CD8-positive, alpha-beta memory T cell (primary cell): Measurements from ENCODE around the gene APOL3. TPM values are rescaled to one million over a fixed set of nuclear protein-coding genes. Genes with fewer than 3 reads are reported as not detected.
"Not testable (repeated sequence)": the region's sequence is repeated elsewhere in the genome, so short reads cannot be mapped to it uniquely, and the experiment has no call there.

Experiments
- CTCF ChIA-PET: fragments of 350-600 bp; sonication (Branson Sonifier 250); formaldehyde crosslinking; loops from one replicate; lab custom pipeline; 2021; ENCODE audit warnings: antibody characterized with exemption; lab: Charles Lee
- POLR2A ChIA-PET: fragments of 350-600 bp; sonication (Branson Sonifier 250); formaldehyde crosslinking; loops from one replicate; lab custom pipeline; 2021; ENCODE audit warnings: antibody characterized with exemption; lab: Charles Lee
- DNase-seq, 5 donors: peaks; one replicate each; pipeline versions ENCODE4 v3.0.0 to v3.0.0-alpha.2; 2020 to 2022; ENCODE audit warnings: mixed read lengths in 1 of 5
- H3K27ac ChIP-seq: one replicate; pipeline ENCODE4 v1.7.0; 2013; ENCODE audit warnings: low read depth, mild to moderate bottlenecking, low read length, moderate library complexity
- H3K27me3 ChIP-seq: 2 replicates; pipeline ENCODE4 v1.7.0; 2013; ENCODE audit warnings: low read length, mild to moderate bottlenecking; ENCODE audit not compliant: insufficient read depth, poor library complexity, severe bottlenecking
- H3K36me3 ChIP-seq: 2 replicates; pipeline ENCODE4 v1.7.0; 2013; ENCODE audit warnings: mild to moderate bottlenecking, low read length, moderate library complexity; ENCODE audit not compliant: insufficient read depth
- H3K4me1 ChIP-seq: 2 replicates; pipeline ENCODE4 v1.7.0; 2013; ENCODE audit warnings: mild to moderate bottlenecking, low read length, moderate library complexity; ENCODE audit not compliant: insufficient read depth
- H3K4me3 ChIP-seq: 2 replicates; pipeline ENCODE4 v1.7.0; 2013; ENCODE audit warnings: mild to moderate bottlenecking, low read length
- H3K9me3 ChIP-seq: 2 replicates; pipeline ENCODE4 v1.7.0; 2013; ENCODE audit warnings: mild to moderate bottlenecking, low read length
- H3K27ac Mint-ChIP-seq, 8 donors: one replicate each; pipeline ENCODE4 v1.8.0; 2020 to 2021; ENCODE audit warnings: mixed read lengths in 8 of 8, mild to moderate bottlenecking in 6 of 8, inconsistent platforms in 3 of 8, moderate library complexity in 3 of 8
- H3K27me3 Mint-ChIP-seq, 2 donors: one replicate each; pipeline ENCODE4 v1.8.0; 2020 to 2021; ENCODE audit warnings: mixed read lengths in 2 of 2, mild to moderate bottlenecking in 1 of 2, moderate library complexity in 1 of 2
- H3K36me3 Mint-ChIP-seq, 3 donors: one replicate each; pipeline ENCODE4 v1.8.0; 2020 to 2021; ENCODE audit warnings: mixed read lengths in 3 of 3, inconsistent platforms in 1 of 3, mild to moderate bottlenecking in 1 of 3
- H3K4me1 Mint-ChIP-seq, 3 donors: one replicate each; pipeline ENCODE4 v1.8.0; 2020 to 2021; ENCODE audit warnings: mixed read lengths in 3 of 3, inconsistent platforms in 1 of 3, mild to moderate bottlenecking in 1 of 3
- H3K4me3 Mint-ChIP-seq, 7 donors: one replicate each; pipeline ENCODE4 v1.8.0; 2020 to 2021; ENCODE audit warnings: mixed read lengths in 7 of 7, mild to moderate bottlenecking in 6 of 7, moderate library complexity in 4 of 7, inconsistent platforms in 2 of 7
- H3K9me3 Mint-ChIP-seq, 5 donors: one replicate each; pipeline ENCODE4 v1.8.0; 2020 to 2022; ENCODE audit warnings: mixed read lengths in 5 of 5, mild to moderate bottlenecking in 3 of 5, moderate library complexity in 2 of 5, inconsistent platforms in 1 of 5
- polyA plus RNA-seq: library from polyadenylated mRNA; unstranded; fragments of 300-500 nt; fragmentation: Illumina TruSeq; gene quantifications from one replicate; pipeline ENCODE4 v1.2.3, GENCODE V29; 2021
- total RNA-seq, 2 experiments: library from RNA; stranded (reverse); gene quantifications; one replicate each; pipeline ENCODE4 v1.2.3, GENCODE V29; 2021

Gene APOL3
- total and polyA plus RNA-seq, 3 experiments from 2014 or later = 43.1 to 102 (median 48.3) TPM

- H3K27ac ChIP-seq = no peak overlapping the region
- ChIA-PET POLR2A (no interaction called here), CTCF (no interaction called here)
- H3K36me3 ChIP-seq = no peaks in the 10 kb centered on the region
- no peak for DNase-seq
- no peak overlapping the region for H3K4me3 ChIP-seq
- H3K9me3 ChIP-seq = no peaks in the 10 kb centered on the region
- no peaks in the 10 kb centered on the region for H3K27me3 ChIP-seq
- Mint-ChIP-seq H3K27ac (no peak overlapping the region), H3K4me1 (no peaks in the 10 kb centered on the region), H3K36me3 (no peaks in the 10 kb centered on the region), H3K4me3 (no peak overlapping the region), H3K27me3 (peaks cover 22 to 58% of the 10 kb centered on the region in 2 donors), H3K9me3 (no peaks in the 10 kb centered on the region)
- no peaks in the 10 kb centered on the region for H3K4me1 ChIP-seq
Observed at GRCh38 chr22:36104988-36105387, 55.6 kb downstream of the APOL3 start.

GRCh38 chr22:36104435-36104834 lies 56.1 kb downstream of the APOL3 start:
- Mint-ChIP-seq H3K9me3 (no peaks in the 10 kb centered on the region), H3K4me3 (no peak overlapping the region), H3K4me1 (no peaks in the 10 kb centered on the region), H3K36me3 (no peaks in the 10 kb centered on the region), H3K27me3 (peaks cover 22 to 61% of the 10 kb centered on the region in 2 donors), H3K27ac (peak overlapping the region in 1 of 8 donors; percentile 50)
- ChIA-PET CTCF (no interaction called here), POLR2A (no interaction called here)
- DNase-seq = no peak
- Histone ChIP-seq H3K27ac (no peak overlapping the region), H3K9me3 (no peaks in the 10 kb centered on the region), H3K27me3 (no peaks in the 10 kb centered on the region), H3K4me1 (no peaks in the 10 kb centered on the region), H3K4me3 (no peak overlapping the region), H3K36me3 (no peaks in the 10 kb centered on the region)

- CTCF ChIA-PET = no interaction called here
Observed at GRCh38 chr22:36103891-36104290, 56.7 kb downstream of the APOL3 start.

GRCh38 chr22:36102995-36103394 lies 57.6 kb downstream of the APOL3 start:
- H3K36me3 Mint-ChIP-seq = no peaks in the 10 kb centered on the region
- H3K4me1 ChIP-seq = no peaks in the 10 kb centered on the region
- H3K4me1 Mint-ChIP-seq = no peaks in the 10 kb centered on the region
- no peak overlapping the region for H3K4me3 ChIP-seq
- ChIA-PET POLR2A (no interaction called here), CTCF (no interaction called here)
- peaks cover 22 to 56% of the 10 kb centered on the region in 2 donors for H3K27me3 Mint-ChIP-seq
- no peak overlapping the region for H3K27ac Mint-ChIP-seq
- no peaks in the 10 kb centered on the region for H3K9me3 Mint-ChIP-seq
- no peaks in the 10 kb centered on the region for H3K27me3 ChIP-seq
- H3K4me3 Mint-ChIP-seq = no peak overlapping the region
- H3K9me3 ChIP-seq = no peaks in the 10 kb centered on the region
- DNase-seq = no peak
- no peak overlapping the region for H3K27ac ChIP-seq
- no peaks in the 10 kb centered on the region for H3K36me3 ChIP-seq

More at GRCh38 chr22:36103891-36104290, 56.7 kb downstream of the APOL3 start:
- POLR2A ChIA-PET = no interaction called here
- H3K36me3 Mint-ChIP-seq = no peaks in the 10 kb centered on the region
- no peak overlapping the region for H3K4me3 ChIP-seq
- peaks cover 22 to 61% of the 10 kb centered on the region in 2 donors for H3K27me3 Mint-ChIP-seq
- H3K27ac Mint-ChIP-seq = no peak overlapping the region
- no peaks in the 10 kb centered on the region for H3K9me3 Mint-ChIP-seq
- no peak for DNase-seq
- H3K9me3 ChIP-seq = no peaks in the 10 kb centered on the region
- H3K4me3 Mint-ChIP-seq = no peak overlapping the region
- no peaks in the 10 kb centered on the region for H3K27me3 ChIP-seq
- no peaks in the 10 kb centered on the region for H3K4me1 Mint-ChIP-seq
- H3K36me3 ChIP-seq = no peaks in the 10 kb centered on the region
- no peaks in the 10 kb centered on the region for H3K4me1 ChIP-seq
- H3K27ac ChIP-seq = no peak overlapping the region

- Mint-ChIP-seq H3K36me3 (no peaks in the 10 kb centered on the region), H3K4me3 (no peak overlapping the region), H3K27me3 (peaks cover 16 to 50% of the 10 kb centered on the region in 2 donors), H3K9me3 (no peaks in the 10 kb centered on the region), H3K27ac (no peak overlapping the region), H3K4me1 (no peaks in the 10 kb centered on the region)
- Histone ChIP-seq H3K36me3 (no peaks in the 10 kb centered on the region), H3K4me3 (no peak overlapping the region), H3K27ac (no peak overlapping the region), H3K9me3 (no peaks in the 10 kb centered on the region), H3K27me3 (no peaks in the 10 kb centered on the region), H3K4me1 (no peaks in the 10 kb centered on the region)
- no peak for DNase-seq
- ChIA-PET POLR2A (no interaction called here), CTCF (no interaction called here)
Observed at GRCh38 chr22:36101756-36102155, 58.8 kb downstream of the APOL3 start.

- H3K4me1 ChIP-seq, POLR2A ChIA-PET, H3K9me3 ChIP-seq, H3K36me3 Mint-ChIP-seq, H3K27ac ChIP-seq, CTCF ChIA-PET, DNase-seq, H3K27ac Mint-ChIP-seq, H3K4me3 Mint-ChIP-seq, H3K4me1 Mint-ChIP-seq, H3K4me3 ChIP-seq, H3K36me3 ChIP-seq, H3K27me3 ChIP-seq, H3K9me3 Mint-ChIP-seq: not testable (repeated sequence)
- peaks cover 12 to 45% of the 10 kb centered on the region in 2 donors for H3K27me3 Mint-ChIP-seq
Observed at GRCh38 chr22:36100908-36101307, 59.6 kb downstream of the APOL3 start.

- H3K4me3 Mint-ChIP-seq = no peak overlapping the region
- no peaks in the 10 kb centered on the region for H3K36me3 Mint-ChIP-seq
- Histone ChIP-seq H3K4me3 (no peak overlapping the region), H3K36me3 (no peaks in the 10 kb centered on the region), H3K27ac (no peak overlapping the region), H3K27me3 (no peaks in the 10 kb centered on the region), H3K4me1 (no peaks in the 10 kb centered on the region), H3K9me3 (no peaks in the 10 kb centered on the region)
- no peaks in the 10 kb centered on the region for H3K9me3 Mint-ChIP-seq
- H3K27me3 Mint-ChIP-seq = peaks cover 10 to 41% of the 10 kb centered on the region in 2 donors
- CTCF ChIA-PET = no interaction called here
- POLR2A ChIA-PET = no interaction called here
- DNase-seq = no peak
- H3K4me1 Mint-ChIP-seq = no peaks in the 10 kb centered on the region
- H3K27ac Mint-ChIP-seq = no peak overlapping the region
Observed at GRCh38 chr22:36100134-36100824, 60.3 kb downstream of the APOL3 start.

- H3K27me3 ChIP-seq, H3K36me3 ChIP-seq, H3K4me1 Mint-ChIP-seq, H3K4me1 ChIP-seq, CTCF ChIA-PET, H3K9me3 Mint-ChIP-seq, DNase-seq, POLR2A ChIA-PET, H3K36me3 Mint-ChIP-seq, H3K27ac Mint-ChIP-seq, H3K4me3 Mint-ChIP-seq, H3K9me3 ChIP-seq, H3K27ac ChIP-seq, H3K4me3 ChIP-seq: not testable (repeated sequence)
- peaks cover 10 to 39% of the 10 kb centered on the region in 2 donors for H3K27me3 Mint-ChIP-seq
Observed at GRCh38 chr22:36099561-36099960, 61.0 kb downstream of the APOL3 start.
